Endothelial cell of umbilical vein (primary cell): ENCODE data around the gene SLC22A24. TPM values are rescaled to one million over a fixed set of nuclear protein-coding genes. Genes with fewer than 3 reads are reported as not detected.

Experiments used
- BruUV-seq: library from RNA; stranded (reverse); fragments of 400-500 nt; replicated peaks from 2 replicates; lab custom pipeline; 2021; lab: Mats Ljungman, UMichigan
- CTCF ChIA-PET: fragments of 300-600, 350-600 bp; sonication (Branson Sonifier 250); formaldehyde crosslinking; loops from one replicate; lab custom pipeline; 2021; ENCODE audit warnings: antibody characterized with exemption, inconsistent platforms; lab: Charles Lee
- POLR2A ChIA-PET: fragments of 300-600, 350-600 bp; sonication (Branson Sonifier 250); formaldehyde crosslinking; loops from one replicate; lab custom pipeline; 2021; ENCODE audit warnings: antibody characterized with exemption, inconsistent platforms; lab: Charles Lee
- DNase-seq: peaks from one replicate; pipeline ENCODE4 v3.0.0-alpha.2; 2011; ENCODE audit warnings: low read depth, low spot score
- FAIRE-seq: peaks from 2 replicates; lab custom pipeline; 2011; peaks lifted over from hg19 to GRCh38; lab: Jason Lieb, UNC
- H2AFZ ChIP-seq: 2 replicates; pipeline ENCODE4 v1.6.0; 2012; ENCODE audit warnings: low read depth, low read length, control low read depth, inconsistent platforms
- H3K27ac ChIP-seq: 2 replicates; pipeline ENCODE4 v1.5.1; 2011; ENCODE audit warnings: low read depth, mild to moderate bottlenecking, control low read depth, low read length, moderate library complexity; ENCODE audit not compliant: insufficient read depth
- H3K27me3 ChIP-seq, 2 experiments: 2 replicates each; pipeline versions ENCODE4 v1.6.0 to v1.6.1; 2011; ENCODE audit warnings: low read length in 2 of 2, mixed read lengths in 1 of 2; ENCODE audit not compliant: control insufficient read depth in 2 of 2, insufficient read depth in 2 of 2
- H3K36me3 ChIP-seq, 2 experiments: 2 replicates in 1 of 2; 3 replicates in 1 of 2; pipeline ENCODE4 v1.5.1; 2011; ENCODE audit warnings: low read length in 2 of 2, mild to moderate bottlenecking in 1 of 2, moderate library complexity in 1 of 2; ENCODE audit not compliant: control insufficient read depth in 2 of 2, insufficient read depth in 2 of 2; ENCODE audit errors: extremely low read depth in 1 of 2
- H3K4me1 ChIP-seq: 3 replicates; pipeline ENCODE4 v1.5.1; 2011; ENCODE audit warnings: mild to moderate bottlenecking, low read length; ENCODE audit not compliant: control insufficient read depth, insufficient read depth; ENCODE audit errors: extremely low read depth
- H3K4me2 ChIP-seq: 2 replicates; pipeline ENCODE4 v1.6.1; 2011; ENCODE audit warnings: low read length, control low read depth, mixed read lengths; ENCODE audit not compliant: insufficient read depth
- H3K4me3 ChIP-seq, 3 experiments: fragments of 200-600 bp in 1 of 3; sonication (generic), shearing (Covaris generic) in 1 of 3; replicated peaks in 1 of 3; 2 replicates each; pipeline ENCODE4 v1.5.1; 2011 to 2016; ENCODE audit warnings: control low read depth in 3 of 3, low read length in 3 of 3, mild to moderate bottlenecking in 2 of 3, inconsistent platforms in 1 of 3, low read depth in 1 of 3, moderate library complexity in 1 of 3; ENCODE audit not compliant: insufficient read depth in 1 of 3
- H3K79me2 ChIP-seq: 2 replicates; pipeline ENCODE4 v1.6.0; 2012; ENCODE audit warnings: low read length, inconsistent platforms; ENCODE audit not compliant: control insufficient read depth, insufficient read depth
- H3K9ac ChIP-seq: replicated peaks from 2 replicates; pipeline ENCODE3; 2011; ENCODE audit warnings: low read length, control low read depth; ENCODE audit not compliant: insufficient read depth; ENCODE audit errors: extremely low read depth
- H3K9me1 ChIP-seq: replicated peaks from 3 replicates; pipeline ENCODE4 v1.6.0; 2011; ENCODE audit warnings: mild to moderate bottlenecking, low read length; ENCODE audit not compliant: control insufficient read depth, insufficient read depth; ENCODE audit errors: extremely low read depth
- H3K9me3 ChIP-seq: replicated peaks from 2 replicates; pipeline ENCODE4 v1.5.1; 2012; ENCODE audit warnings: low read length, inconsistent platforms; ENCODE audit not compliant: control insufficient read depth, insufficient read depth
- H4K20me1 ChIP-seq: replicated peaks from 2 replicates; pipeline ENCODE3; 2011; ENCODE audit warnings: mild to moderate bottlenecking, low read length; ENCODE audit not compliant: control insufficient read depth, insufficient read depth; ENCODE audit errors: extremely low read depth
- EZH2 ChIP-seq: IDR thresholded peaks from 2 replicates; pipeline ENCODE4 v1.6.1; 2012; ENCODE audit warnings: borderline replicate concordance, low read depth, mild to moderate bottlenecking, moderate library complexity, low read length, inconsistent platforms; ENCODE audit not compliant: severe bottlenecking
- FOS ChIP-seq: IDR thresholded peaks from 2 replicates; pipeline ENCODE4 v1.6.1; 2011; ENCODE audit warnings: mild to moderate bottlenecking, low read length, moderate library complexity, borderline replicate concordance; ENCODE audit not compliant: insufficient read depth
- GATA2 ChIP-seq: IDR thresholded peaks from 2 replicates; pipeline ENCODE4 v1.7.0; 2011; ENCODE audit warnings: low read depth, mild to moderate bottlenecking, moderate library complexity, mixed read lengths, low read length; ENCODE audit not compliant: insufficient read length, insufficient read depth
- MYC ChIP-seq: IDR thresholded peaks from one replicate; pipeline ENCODE4 v1.6.1; 2011; ENCODE audit warnings: mild to moderate bottlenecking, low read depth, low read length
- POLR2AphosphoS5 ChIP-seq: IDR thresholded peaks from 2 replicates; pipeline ENCODE4 v1.6.1; 2012; ENCODE audit warnings: low read depth, mild to moderate bottlenecking, control low read depth, low read length, moderate library complexity; ENCODE audit not compliant: insufficient read depth
- dilution Hi-C: fragments of 300-500 bp; cut with MboI; formaldehyde crosslinking; loops from one replicate; pipeline ENCODE4 v1.15.0; 2019; ENCODE audit warnings: low sequenced_read_pairs; ENCODE audit not compliant: extremely low pct_ligation_motif_present
- intact Hi-C: fragments of 100-400 bp; cut with micrococcal nuclease; formaldehyde crosslinking; loops from one replicate; pipeline ENCODE4 v1.10.0; 2022
- polyA plus RNA-seq, 4 experiments: library from polyadenylated mRNA; depleted of rRNA in 3 of 4; stranded (reverse) in 3 of 4; unstranded in 1 of 4; fragments of >200 nt; gene quantifications; 2 replicates each; pipeline versions ENCODE4 v1.2.1 to v1.2.3, GENCODE V29; 2011 to 2012; ENCODE audit warnings: missing spikeins in 1 of 4
- total RNA-seq: library from RNA; stranded (reverse); gene quantifications from 2 replicates; pipeline ENCODE4 v1.2.3, GENCODE V29; 2021

SLC22A24 gene
- total and polyA plus RNA-seq, 2 donors (not counting 3 experiments of a cell fraction or from before 2014, with no cell fraction given): not detected

DNA sequence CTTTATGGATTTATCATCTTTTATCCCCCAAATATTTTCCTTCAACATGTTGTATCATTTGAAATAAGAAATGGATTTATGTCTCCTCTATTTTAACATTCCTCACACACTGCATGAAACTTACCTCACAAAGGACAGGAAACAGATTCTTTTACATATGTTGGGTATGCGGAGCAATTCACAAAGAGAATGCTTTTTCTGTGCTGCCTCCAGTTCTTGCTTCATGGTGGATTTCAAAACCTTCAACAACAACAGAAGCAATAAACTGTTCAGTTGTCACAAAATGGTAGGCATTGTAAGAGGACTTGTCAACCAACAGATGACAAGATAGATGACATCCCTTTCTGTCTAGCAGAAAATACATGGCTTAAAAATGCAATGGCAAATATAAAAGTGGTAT lies 36.5 kb upstream of the SLC22A24 start:
- no peak for DNase-seq
- TF ChIP-seq EZH2: no peak
- no peak for TF ChIP-seq GATA2
- TF ChIP-seq FOS: no peak
- no peak for TF ChIP-seq MYC
- TF ChIP-seq POLR2AphosphoS5: no peak
- H3K9me1 ChIP-seq: no peaks in the 10 kb centered on the region
- H3K4me2 ChIP-seq: no peak overlapping the region
- no peak overlapping the region for H2AFZ ChIP-seq
- no peaks in the 10 kb centered on the region for H3K79me2 ChIP-seq
- CTCF ChIA-PET: interaction anchor here (1.5 kb wide), 1 partner anchor 33 kb away, joined by 4 read pairs; no protein-coding TSS in a partner anchor
- intact Hi-C loops (no loop called here), dilution Hi-C loops (no loop called here)
- no peak overlapping the region for H3K4me3 ChIP-seq
- no peak for FAIRE-seq
- H3K4me1 ChIP-seq: peaks cover 5% of the 10 kb centered on the region
- no peak overlapping the region for H3K27ac ChIP-seq
- peaks cover 8 to 13% of the 10 kb centered on the region in 2 experiments for H3K27me3 ChIP-seq
- H3K9me3 ChIP-seq: no peaks in the 10 kb centered on the region
- H4K20me1 ChIP-seq: no peaks in the 10 kb centered on the region
- no TSS peak for BruUV-seq
- H3K9ac ChIP-seq: no peak overlapping the region
- POLR2A ChIA-PET: no interaction called here
- H3K36me3 ChIP-seq: no peaks in the 10 kb centered on the region

- peak; percentile 8 for DNase-seq
- peak overlapping the region; percentile 78 for H2AFZ ChIP-seq
- intact Hi-C loops (no loop called here), dilution Hi-C loops (no loop called here)
- no peaks in the 10 kb centered on the region for H3K36me3 ChIP-seq
- TF ChIP-seq GATA2 (no peak), FOS (peak; percentile 36)
- no peaks in the 10 kb centered on the region for H3K79me2 ChIP-seq
- FAIRE-seq: no peak
- ChIA-PET CTCF (interaction anchor here (0.8 to 1.5 kb wide), 7 partner anchors 10 to 52 kb away, joined by 3 to 8 read pairs (median 4); no protein-coding TSS in a partner anchor), POLR2A (no interaction called here)
- H3K27me3 ChIP-seq: peaks cover 8 to 13% of the 10 kb centered on the region in 2 experiments
- H3K4me3 ChIP-seq: no peak overlapping the region
- no peaks in the 10 kb centered on the region for H4K20me1 ChIP-seq
- H3K9me3 ChIP-seq: no peaks in the 10 kb centered on the region
- H3K4me1 ChIP-seq: peaks cover 5% of the 10 kb centered on the region
- no peak overlapping the region for H3K9ac ChIP-seq
- no TSS peak for BruUV-seq
- H3K27ac ChIP-seq: no peak overlapping the region
- no peaks in the 10 kb centered on the region for H3K9me1 ChIP-seq
- no peak overlapping the region for H3K4me2 ChIP-seq
Observed at GRCh38 chr11:63179432-63180041, 35.5 kb upstream of the SLC22A24 start.
